ENCODE results near the gene URM1.

Gene URM1

DNA sequence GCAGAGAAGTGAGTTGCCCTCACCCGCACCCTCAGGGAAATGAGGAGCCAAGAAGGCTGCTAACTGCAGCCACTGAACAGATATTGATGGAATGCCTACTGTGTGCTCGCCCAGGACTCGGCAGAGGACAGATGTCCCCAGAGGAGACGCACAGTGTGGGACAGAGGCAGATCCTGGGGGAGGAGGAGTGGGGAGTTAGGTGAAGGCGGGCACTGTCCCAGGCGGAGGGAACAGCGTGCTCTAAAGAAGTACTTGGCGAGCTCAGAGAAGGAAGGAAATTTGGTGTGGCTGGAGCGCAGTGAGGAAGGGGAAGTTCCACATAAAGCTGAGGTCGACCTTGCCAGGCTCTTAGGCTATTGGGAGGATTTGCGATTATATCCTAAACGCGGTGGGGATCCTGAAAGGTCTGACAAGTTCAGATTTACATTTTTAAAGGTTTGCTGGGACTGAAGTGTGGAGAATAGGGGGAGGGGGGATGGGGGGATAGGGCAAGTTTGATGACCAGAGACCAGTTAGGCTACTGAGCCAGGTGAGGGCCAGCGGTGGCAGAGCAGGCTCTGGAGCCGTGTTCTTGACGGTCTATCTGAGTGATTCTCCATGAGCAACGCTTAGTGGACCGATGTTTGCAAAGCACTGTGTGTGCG lies 25.9 kb downstream of the URM1 start:
- no peak for DNase-seq (ENCODE audit: low read depth)
- H3K4me3 ChIP-seq (ENCODE audit: low read length), result no peak overlapping the region
- TF ChIP-seq, protein P1, sequence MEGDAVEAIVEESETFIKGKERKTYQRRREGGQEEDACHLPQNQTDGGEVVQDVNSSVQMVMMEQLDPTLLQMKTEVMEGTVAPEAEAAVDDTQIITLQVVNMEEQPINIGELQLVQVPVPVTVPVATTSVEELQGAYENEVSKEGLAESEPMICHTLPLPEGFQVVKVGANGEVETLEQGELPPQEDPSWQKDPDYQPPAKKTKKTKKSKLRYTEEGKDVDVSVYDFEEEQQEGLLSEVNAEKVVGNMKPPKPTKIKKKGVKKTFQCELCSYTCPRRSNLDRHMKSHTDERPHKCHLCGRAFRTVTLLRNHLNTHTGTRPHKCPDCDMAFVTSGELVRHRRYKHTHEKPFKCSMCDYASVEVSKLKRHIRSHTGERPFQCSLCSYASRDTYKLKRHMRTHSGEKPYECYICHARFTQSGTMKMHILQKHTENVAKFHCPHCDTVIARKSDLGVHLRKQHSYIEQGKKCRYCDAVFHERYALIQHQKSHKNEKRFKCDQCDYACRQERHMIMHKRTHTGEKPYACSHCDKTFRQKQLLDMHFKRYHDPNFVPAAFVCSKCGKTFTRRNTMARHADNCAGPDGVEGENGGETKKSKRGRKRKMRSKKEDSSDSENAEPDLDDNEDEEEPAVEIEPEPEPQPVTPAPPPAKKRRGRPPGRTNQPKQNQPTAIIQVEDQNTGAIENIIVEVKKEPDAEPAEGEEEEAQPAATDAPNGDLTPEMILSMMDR (IDR thresholded peaks at IDR 0.05; ENCODE audit: insufficient read depth, low read depth, low read length, missing control alignments), result no peak

DNA sequence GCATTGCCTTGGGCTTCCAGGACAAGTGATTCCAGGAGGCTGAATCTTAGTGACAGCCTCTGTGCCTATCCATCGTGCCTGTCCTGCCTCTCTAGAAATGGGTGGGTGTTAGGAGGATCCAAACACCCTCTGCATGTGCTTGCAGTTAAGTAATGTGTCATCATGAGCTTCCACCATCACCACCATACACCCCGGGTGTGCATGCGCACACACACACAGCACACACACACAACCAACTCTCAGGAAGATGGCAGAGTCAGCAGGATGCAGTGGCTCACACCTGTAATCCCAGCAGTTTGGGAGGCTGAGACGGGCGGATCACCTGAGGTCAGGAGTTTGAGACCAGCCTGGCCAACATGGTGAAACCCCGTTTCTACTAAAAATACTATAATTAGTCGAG lies 26.7 kb downstream of the URM1 start:
- DNase-seq (ENCODE audit: low read depth), result no peak
- H3K4me3 ChIP-seq (ENCODE audit: low read length), result no peak overlapping the region
- TF ChIP-seq, protein P1 (IDR thresholded peaks at IDR 0.05; ENCODE audit: insufficient read depth, low read depth, low read length, missing control alignments), result no peak

DNA sequence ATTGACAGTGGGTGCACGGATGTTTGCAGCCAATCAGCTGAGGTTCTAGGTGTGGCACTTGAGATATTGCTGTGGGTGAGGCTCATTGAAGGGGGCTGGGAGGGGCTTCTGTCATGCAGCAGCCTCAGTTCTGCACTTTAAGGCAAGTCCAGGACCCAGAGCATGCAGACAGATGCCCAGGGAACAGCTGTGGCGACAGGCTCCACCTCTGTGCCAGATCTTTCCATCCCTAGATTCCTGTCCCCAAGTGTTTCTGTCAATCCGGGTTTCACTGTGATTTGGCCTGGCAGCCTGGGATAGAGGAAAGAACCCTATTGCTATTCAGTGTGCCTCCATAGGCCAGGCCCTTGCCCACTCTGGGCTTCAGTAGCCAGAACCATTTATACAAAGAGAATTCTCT lies 28.7 kb downstream of the URM1 start:
- no peak for DNase-seq (ENCODE audit: low read depth)
- no peak overlapping the region for H3K4me3 ChIP-seq (ENCODE audit: low read length)
- TF ChIP-seq, protein P1 (IDR thresholded peaks at IDR 0.05; ENCODE audit: insufficient read depth, low read depth, low read length, missing control alignments), result no peak

DNA sequence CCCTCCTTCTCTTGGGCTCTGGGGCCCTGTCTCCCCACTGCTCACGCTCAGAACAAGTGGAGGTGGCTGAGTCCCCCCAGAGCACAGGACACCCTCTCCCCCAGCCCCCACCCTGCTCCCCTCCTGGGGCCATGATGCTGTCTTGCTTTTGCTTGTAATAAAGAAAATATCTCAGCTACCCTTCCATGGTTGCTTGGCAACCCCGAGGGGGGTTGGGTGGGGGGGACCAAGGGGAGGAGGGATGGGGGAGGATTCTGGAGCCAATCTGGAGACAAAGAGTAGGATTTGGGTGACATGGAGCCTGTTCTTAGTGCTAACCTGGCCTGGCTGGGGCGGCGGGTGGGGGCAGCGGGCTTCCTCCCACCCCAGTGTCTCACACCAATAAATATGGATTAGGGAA lies 33.4 kb downstream of the URM1 start:
- no peak for DNase-seq (ENCODE audit: low read depth)
- TF ChIP-seq, protein P1 (IDR thresholded peaks at IDR 0.05; ENCODE audit: insufficient read depth, low read depth, low read length, missing control alignments), result no peak
- no peak overlapping the region for H3K4me3 ChIP-seq (ENCODE audit: low read length)

DNA sequence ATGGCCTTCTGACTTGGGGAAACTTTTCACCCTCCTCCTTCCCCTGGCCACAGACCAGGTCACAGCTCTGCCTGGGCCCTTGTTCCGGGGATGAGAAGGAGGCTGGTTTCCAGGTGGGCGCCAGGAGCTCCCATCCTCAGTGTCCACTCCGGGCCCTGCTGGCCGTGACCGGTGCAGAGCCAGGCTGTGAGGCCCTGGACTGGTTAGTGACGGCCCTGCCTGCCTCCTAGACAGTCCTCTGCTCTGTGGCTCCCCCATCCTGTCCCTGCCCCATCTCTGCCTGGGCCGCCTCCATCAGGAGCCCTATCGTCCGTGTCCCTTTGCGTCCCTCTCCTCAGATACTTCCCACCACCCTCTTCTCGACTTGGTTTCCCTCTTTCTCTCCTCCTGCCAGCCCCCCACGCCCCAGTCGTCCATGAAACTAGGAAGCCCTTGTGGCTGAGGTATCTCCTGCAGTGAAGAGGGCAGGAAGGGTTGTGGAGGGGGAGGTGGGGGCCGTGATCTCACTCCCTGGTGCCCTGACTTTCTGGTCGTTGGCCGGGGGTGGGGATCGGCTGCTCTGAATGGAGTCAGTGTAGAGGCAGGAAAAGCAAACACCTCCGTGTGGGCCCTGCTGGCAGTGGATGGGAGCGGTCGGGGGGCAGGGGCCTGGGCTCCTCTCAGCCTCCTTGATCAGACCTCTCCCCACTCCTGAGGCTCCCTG lies 34.1 kb downstream of the URM1 start:
- H3K4me3 ChIP-seq (ENCODE audit: low read length), result no peak overlapping the region
- TF ChIP-seq, protein P1 (IDR thresholded peaks at IDR 0.05; ENCODE audit: insufficient read depth, low read depth, low read length, missing control alignments), result no peak
- DNase-seq (ENCODE audit: low read depth), result no peak

DNA sequence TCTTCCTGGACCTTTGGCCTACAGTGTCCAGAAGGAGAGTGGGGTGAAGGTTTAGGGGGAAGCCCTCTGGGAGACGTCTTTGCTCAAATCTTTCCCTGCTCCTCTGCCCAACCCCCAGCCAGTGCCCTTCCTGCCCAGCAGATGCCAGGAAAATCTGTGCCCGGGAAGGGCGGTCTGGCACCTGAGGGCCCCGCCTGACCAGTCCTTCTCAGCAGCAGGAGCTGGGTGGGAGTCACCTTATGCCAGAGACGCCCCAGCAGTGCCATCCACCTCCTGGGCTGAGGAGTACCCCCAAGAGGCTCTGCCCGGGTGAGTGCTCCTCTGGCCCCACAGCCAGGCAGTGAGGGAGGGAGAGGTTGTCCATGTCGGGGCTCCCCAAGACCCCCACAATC lies 34.6 kb downstream of the URM1 start:
- no peak overlapping the region for H3K4me3 ChIP-seq (ENCODE audit: low read length)
- TF ChIP-seq, protein P1 (IDR thresholded peaks at IDR 0.05; ENCODE audit: insufficient read depth, low read depth, low read length, missing control alignments), result no peak
- no peak for DNase-seq (ENCODE audit: low read depth)

Data from epithelial cell of esophagus (primary cell).